B cell (primary cell): ENCODE results near the gene STON2. TPM values are rescaled to one million over a fixed set of nuclear protein-coding genes. Genes with fewer than 3 reads are reported as not detected.

Experiments used
- ATAC-seq: fragments of 200-7000 bp; cut with Tn5 transposase; one replicate; pipeline ENCODE4 v1.10.0; 2021; ENCODE audit warnings: low read depth, mild to moderate bottlenecking, moderate number of reproducible peaks, moderate library complexity
- CTCF ChIA-PET: fragments of 350-600 bp; sonication (Branson Sonifier 250); formaldehyde crosslinking; loops from one replicate; lab custom pipeline; 2021; ENCODE audit warnings: antibody characterized with exemption, inconsistent platforms; lab: Charles Lee
- POLR2A ChIA-PET: fragments of 350-600 bp; sonication (Branson Sonifier 250); formaldehyde crosslinking; loops from one replicate; lab custom pipeline; 2021; ENCODE audit warnings: antibody characterized with exemption; lab: Charles Lee
- DNase-seq: peaks from one replicate; pipeline ENCODE4 v3.0.0; 2013
- H2AFZ ChIP-seq: 2 replicates; pipeline ENCODE4 v1.6.1; 2012; ENCODE audit warnings: mild to moderate bottlenecking, low read depth, low read length; ENCODE audit not compliant: insufficient read depth, poor library complexity, severe bottlenecking
- H3K27ac ChIP-seq, 2 donors: 1 replicate in 1 of 2; 2 replicates in 1 of 2; pipeline ENCODE4 v1.5.1; 2012 to 2013; ENCODE audit warnings: low read length in 2 of 2, mild to moderate bottlenecking in 2 of 2, moderate library complexity in 1 of 2
- H3K27me3 ChIP-seq, 4 experiments: fragments of 200-600 bp in 1 of 4; sonication (generic) in 1 of 4; replicated peaks in 1 of 4; 1 replicate in 2 of 4; 2 replicates in 2 of 4; pipeline versions ENCODE4 v1.6.1 to v1.7.0; 2013 to 2016; ENCODE audit warnings: low read length in 3 of 4, mild to moderate bottlenecking in 2 of 4, mixed read lengths in 1 of 4, moderate library complexity in 1 of 4; ENCODE audit not compliant: insufficient read depth in 4 of 4, control insufficient read depth in 3 of 4; ENCODE audit errors: control extremely low read depth in 1 of 4
- H3K36me3 ChIP-seq, 2 experiments: replicated peaks in 1 of 2; 1 replicate in 1 of 2; 2 replicates in 1 of 2; pipeline versions ENCODE4 v1.6.1 to v1.7.1; 2013; ENCODE audit warnings: low read length in 1 of 2; ENCODE audit not compliant: insufficient read depth in 2 of 2, control insufficient read depth in 1 of 2; ENCODE audit errors: control extremely low read depth in 1 of 2, extremely low read depth in 1 of 2
- H3K4me1 ChIP-seq, 2 donors: fragments of 200-600 bp in 1 of 2; sonication (generic) in 1 of 2; 1 replicate in 1 of 2; 2 replicates in 1 of 2; pipeline versions ENCODE4 v1.5.1 to v1.6.1; 2013 to 2017; ENCODE audit warnings: low read length in 2 of 2; ENCODE audit not compliant: control insufficient read depth in 2 of 2, insufficient read depth in 2 of 2
- H3K4me2 ChIP-seq: replicated peaks from 2 replicates; pipeline ENCODE3; 2012; ENCODE audit warnings: mild to moderate bottlenecking, low read depth, low read length; ENCODE audit not compliant: poor library complexity, severe bottlenecking
- H3K4me3 ChIP-seq, 5 experiments: fragments of 200-600 bp in 1 of 5; sonication (generic) in 1 of 5; 1 replicate in 3 of 5; 2 replicates in 2 of 5; pipeline versions ENCODE4 v1.5.1 to v1.7.0; 2011 to 2016; ENCODE audit warnings: low read length in 4 of 5, mild to moderate bottlenecking in 4 of 5, low read depth in 2 of 5, control low read depth in 1 of 5, moderate library complexity in 1 of 5; ENCODE audit not compliant: insufficient read depth in 1 of 5; ENCODE audit errors: control extremely low read depth in 1 of 5, extremely low read depth in 1 of 5
- H3K79me2 ChIP-seq: fragments of 200-600 bp; sonication (generic); one replicate; pipeline ENCODE4 v1.6.0; 2016; ENCODE audit warnings: low read length; ENCODE audit not compliant: control insufficient read depth, insufficient read depth
- H3K9ac ChIP-seq: fragments of 200-600 bp; sonication (generic); 2 replicates; pipeline ENCODE4 v1.6.1; 2017; ENCODE audit warnings: mild to moderate bottlenecking, low read length, moderate library complexity
- H3K9me3 ChIP-seq, 3 donors: one replicate each; pipeline versions ENCODE4 v1.6.1 to v1.7.1; 2013; ENCODE audit warnings: low read length in 2 of 3; ENCODE audit not compliant: control insufficient read depth in 2 of 3, insufficient read depth in 1 of 3; ENCODE audit errors: control extremely low read depth in 1 of 3
- H4K20me1 ChIP-seq: 2 replicates; pipeline ENCODE4 v1.6.0; 2012; ENCODE audit warnings: mild to moderate bottlenecking, low read length; ENCODE audit not compliant: insufficient read depth, control insufficient read depth, poor library complexity, severe bottlenecking
- H3K27ac Mint-ChIP-seq: one replicate; pipeline ENCODE4 v1.8.0; 2021; ENCODE audit warnings: mixed read lengths
- H3K27me3 Mint-ChIP-seq: one replicate; pipeline ENCODE4 v1.8.0; 2021; ENCODE audit warnings: mixed read lengths
- H3K4me1 Mint-ChIP-seq: one replicate; pipeline ENCODE4 v1.8.0; 2021; ENCODE audit warnings: mixed read lengths
- H3K4me3 Mint-ChIP-seq: one replicate; pipeline ENCODE4 v1.8.0; 2021; ENCODE audit warnings: mixed read lengths
- H3K9me3 Mint-ChIP-seq: one replicate; pipeline ENCODE4 v1.8.0; 2022; ENCODE audit warnings: mixed read lengths; ENCODE audit not compliant: insufficient read depth
- EZH2 ChIP-seq: IDR thresholded peaks from 2 replicates; pipeline ENCODE4 v1.6.1; 2012; ENCODE audit warnings: borderline replicate concordance, low read depth, mild to moderate bottlenecking, moderate library complexity, low read length; ENCODE audit not compliant: insufficient read depth, poor library complexity, severe bottlenecking
- WGBS: methylation state at CpG from one replicate; pipeline ENCODE4 v1.1.5; 2013; ENCODE audit warnings: missing lambda C conversion rate; ENCODE audit not compliant: insufficient coverage; 5-methylcytosine and 5-hydroxymethylcytosine counted together
- intact Hi-C: fragments of 100-400 bp; cut with micrococcal nuclease; formaldehyde crosslinking; loops from one replicate; pipeline ENCODE4 v1.10.0; 2022
- polyA plus RNA-seq: library from polyadenylated mRNA; depleted of rRNA; stranded (reverse); fragments of >200 nt; gene quantifications from 2 replicates; pipeline ENCODE4 v1.2.3, GENCODE V29; 2012
- total RNA-seq, 2 donors: library from RNA; stranded (reverse); fragments of 120-200 nt in 1 of 2; gene quantifications; 1 replicate in 1 of 2; 2 replicates in 1 of 2; pipeline versions ENCODE4 v1.2.3 to v1.2.4, GENCODE V29; 2013 to 2022
- TF ChIP-seq, protein P1 (sequence below): fragments of 200-600 bp; IDR thresholded peaks from one replicate; pipeline ENCODE4 v1.8.0; 2022; ENCODE audit warnings: antibody characterized with exemption, mild to moderate bottlenecking

The STON2 gene
- total and polyA plus RNA-seq, 2 donors (not counting 1 experiment from before 2014, with no cell fraction given), result 0.03 TPM; not detected in 1

GRCh38 chr14:81329640-81330381, 70.3 kb downstream of the STON2 start:
- TF ChIP-seq EZH2, result no peak
- TF ChIP-seq, protein P1, sequence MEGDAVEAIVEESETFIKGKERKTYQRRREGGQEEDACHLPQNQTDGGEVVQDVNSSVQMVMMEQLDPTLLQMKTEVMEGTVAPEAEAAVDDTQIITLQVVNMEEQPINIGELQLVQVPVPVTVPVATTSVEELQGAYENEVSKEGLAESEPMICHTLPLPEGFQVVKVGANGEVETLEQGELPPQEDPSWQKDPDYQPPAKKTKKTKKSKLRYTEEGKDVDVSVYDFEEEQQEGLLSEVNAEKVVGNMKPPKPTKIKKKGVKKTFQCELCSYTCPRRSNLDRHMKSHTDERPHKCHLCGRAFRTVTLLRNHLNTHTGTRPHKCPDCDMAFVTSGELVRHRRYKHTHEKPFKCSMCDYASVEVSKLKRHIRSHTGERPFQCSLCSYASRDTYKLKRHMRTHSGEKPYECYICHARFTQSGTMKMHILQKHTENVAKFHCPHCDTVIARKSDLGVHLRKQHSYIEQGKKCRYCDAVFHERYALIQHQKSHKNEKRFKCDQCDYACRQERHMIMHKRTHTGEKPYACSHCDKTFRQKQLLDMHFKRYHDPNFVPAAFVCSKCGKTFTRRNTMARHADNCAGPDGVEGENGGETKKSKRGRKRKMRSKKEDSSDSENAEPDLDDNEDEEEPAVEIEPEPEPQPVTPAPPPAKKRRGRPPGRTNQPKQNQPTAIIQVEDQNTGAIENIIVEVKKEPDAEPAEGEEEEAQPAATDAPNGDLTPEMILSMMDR, result no peak
- Mint-ChIP-seq H3K27me3 (peaks cover 16% of the 10 kb centered on the region), H3K4me1 (no peaks in the 10 kb centered on the region), H3K27ac (no peak overlapping the region), H3K9me3 (no peaks in the 10 kb centered on the region), H3K4me3 (no peak overlapping the region)
- H4K20me1 ChIP-seq, result no peaks in the 10 kb centered on the region
- POLR2A ChIA-PET, result no interaction called here
- WGBS, result 81% methylated on average over 6 of the region's 9 CpGs
- H3K4me3 ChIP-seq, result no peak overlapping the region
- CTCF ChIA-PET, result no interaction called here
- no peak overlapping the region for H2AFZ ChIP-seq
- H3K79me2 ChIP-seq, result no peaks in the 10 kb centered on the region
- no peaks in the 10 kb centered on the region for H3K9me3 ChIP-seq
- intact Hi-C loops, result no loop called here
- ATAC-seq (no peak), DNase-seq (no peak)
- H3K9ac ChIP-seq, result no peak overlapping the region
- no peak overlapping the region for H3K27ac ChIP-seq
- H3K4me1 ChIP-seq, result no peaks in the 10 kb centered on the region
- H3K27me3 ChIP-seq, result peaks cover 0 to 6% (median 0%) of the 10 kb centered on the region in 4 experiments
- H3K36me3 ChIP-seq, result no peaks in the 10 kb centered on the region
- H3K4me2 ChIP-seq, result no peak overlapping the region

DNA sequence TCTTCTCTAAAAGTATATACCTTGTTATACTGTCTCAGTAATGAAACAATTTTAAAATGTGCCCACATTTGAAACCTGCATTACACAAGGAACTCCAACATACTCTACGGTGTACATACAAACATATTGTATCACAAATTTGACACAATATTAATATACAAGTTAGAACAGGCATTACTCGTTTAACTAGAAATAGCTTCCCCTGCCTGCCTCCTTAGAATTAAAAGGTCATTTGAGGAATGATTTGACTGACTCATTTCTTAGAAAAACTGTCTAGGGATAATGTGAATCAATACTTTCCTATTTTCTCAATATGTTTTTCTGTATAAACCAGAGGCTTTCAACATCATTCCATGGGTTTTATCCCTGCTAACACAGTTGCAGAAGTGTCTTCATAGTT, 73.7 kb downstream of the STON2 start:
- Histone ChIP-seq H3K4me2 (no peak overlapping the region), H2AFZ (no peak overlapping the region), H4K20me1 (no peaks in the 10 kb centered on the region), H3K36me3 (no peaks in the 10 kb centered on the region), H3K4me1 (no peaks in the 10 kb centered on the region), H3K9ac (no peak overlapping the region), H3K79me2 (no peaks in the 10 kb centered on the region), H3K4me3 (no peak overlapping the region), H3K9me3 (no peaks in the 10 kb centered on the region), H3K27me3 (peaks cover 0 to 3% (median 0%) of the 10 kb centered on the region in 4 experiments), H3K27ac (no peak overlapping the region)
- H3K27ac Mint-ChIP-seq, result no peak overlapping the region
- H3K4me3 Mint-ChIP-seq, result no peak overlapping the region
- no CpG with 5 or more reads among the region's 2 CpGs for WGBS
- no peaks in the 10 kb centered on the region for H3K4me1 Mint-ChIP-seq
- no peak for DNase-seq
- CTCF ChIA-PET, result no interaction called here
- TF ChIP-seq EZH2, result no peak
- TF ChIP-seq, protein P1, result no peak
- ATAC-seq, result no peak
- POLR2A ChIA-PET, result no interaction called here
- peaks cover 15% of the 10 kb centered on the region for H3K27me3 Mint-ChIP-seq
- H3K9me3 Mint-ChIP-seq, result no peaks in the 10 kb centered on the region
- intact Hi-C loops, result no loop called here
